Neural progenitor cell (in vitro differentiated cells): Measurements from ENCODE around the gene GPRC6A.

Experiments
- EZH2 ChIP-seq: fragments of 200-600 bp; sonication (generic); IDR thresholded peaks from 2 replicates; pipeline ENCODE4 v1.6.1; 2017; ENCODE audit warnings: antibody characterized with exemption, mild to moderate bottlenecking, moderate library complexity
- EZH2phosphoT487 ChIP-seq: fragments of 200-600 bp; sonication (generic); IDR thresholded peaks from 2 replicates; pipeline ENCODE4 v1.6.1; 2017; ENCODE audit warnings: antibody characterized with exemption
- TF ChIP-seq, protein P1 (sequence below): fragments of 200-600 bp; sonication (generic); IDR thresholded peaks from 2 replicates; pipeline ENCODE4 v1.5.1; 2017; ENCODE audit warnings: antibody characterized with exemption, mild to moderate bottlenecking

DNA sequence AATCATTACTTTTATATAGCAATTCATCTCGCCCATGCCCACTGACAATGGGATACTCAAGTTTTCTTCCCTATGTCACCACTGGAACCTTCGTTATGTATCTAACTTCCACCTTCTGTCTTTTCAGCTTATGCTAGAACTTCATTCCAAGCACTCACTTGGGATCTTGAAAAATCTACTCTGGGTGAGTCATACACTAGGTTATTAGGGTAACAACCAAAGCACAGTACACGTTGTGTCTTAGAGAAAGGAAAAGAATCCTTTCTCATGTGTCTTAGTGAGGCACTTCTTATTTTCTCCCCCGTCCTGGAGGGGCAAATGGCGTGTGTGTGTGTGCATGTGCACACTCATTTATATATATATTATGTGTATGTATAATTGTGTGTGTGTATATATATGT is 45.0 kb downstream of the GPRC6A start:
- TF ChIP-seq, protein P1, sequence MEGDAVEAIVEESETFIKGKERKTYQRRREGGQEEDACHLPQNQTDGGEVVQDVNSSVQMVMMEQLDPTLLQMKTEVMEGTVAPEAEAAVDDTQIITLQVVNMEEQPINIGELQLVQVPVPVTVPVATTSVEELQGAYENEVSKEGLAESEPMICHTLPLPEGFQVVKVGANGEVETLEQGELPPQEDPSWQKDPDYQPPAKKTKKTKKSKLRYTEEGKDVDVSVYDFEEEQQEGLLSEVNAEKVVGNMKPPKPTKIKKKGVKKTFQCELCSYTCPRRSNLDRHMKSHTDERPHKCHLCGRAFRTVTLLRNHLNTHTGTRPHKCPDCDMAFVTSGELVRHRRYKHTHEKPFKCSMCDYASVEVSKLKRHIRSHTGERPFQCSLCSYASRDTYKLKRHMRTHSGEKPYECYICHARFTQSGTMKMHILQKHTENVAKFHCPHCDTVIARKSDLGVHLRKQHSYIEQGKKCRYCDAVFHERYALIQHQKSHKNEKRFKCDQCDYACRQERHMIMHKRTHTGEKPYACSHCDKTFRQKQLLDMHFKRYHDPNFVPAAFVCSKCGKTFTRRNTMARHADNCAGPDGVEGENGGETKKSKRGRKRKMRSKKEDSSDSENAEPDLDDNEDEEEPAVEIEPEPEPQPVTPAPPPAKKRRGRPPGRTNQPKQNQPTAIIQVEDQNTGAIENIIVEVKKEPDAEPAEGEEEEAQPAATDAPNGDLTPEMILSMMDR: no peak
- TF ChIP-seq EZH2 (no peak), EZH2phosphoT487 (no peak)
